Left lung (tissue), 10 donors: ENCODE results near the gene DENND2D. TPM values are rescaled to one million over a fixed set of nuclear protein-coding genes. Genes with fewer than 3 reads are reported as not detected.
A peak's percentile ranks its signal among the peaks of the same experiment; 100 is the strongest.

ENCODE experiments used
- ATAC-seq: fragments of 200-7000 bp; cut with Tn5 transposase; one replicate; pipeline ENCODE4 v1.9.1; 2020; ENCODE audit warnings: moderate library complexity
- DNase-seq, 4 donors: peaks; one replicate each; pipeline ENCODE4 v3.0.0-alpha.2; 2013 to 2020
- H3K27ac ChIP-seq, 2 donors: fragments of 200-600 bp; sonication (generic) in 1 of 2; one replicate each; pipeline versions ENCODE4 v1.5.0 to v1.8.0; 2020 to 2021
- H3K27me3 ChIP-seq, 2 donors: fragments of 200-600 bp; sonication (generic) in 1 of 2; one replicate each; pipeline versions ENCODE4 v1.5.0 to v1.8.0; 2020 to 2021
- H3K36me3 ChIP-seq, 2 donors: fragments of 200-600 bp; sonication (generic) in 1 of 2; one replicate each; pipeline versions ENCODE4 v1.5.0 to v1.8.0; 2020 to 2021
- H3K4me1 ChIP-seq, 2 donors: fragments of 200-600 bp; one replicate each; pipeline ENCODE4 v1.8.0; 2021
- H3K4me3 ChIP-seq, 2 donors: fragments of 200-600 bp; sonication (generic) in 1 of 2; one replicate each; pipeline versions ENCODE4 v1.5.0 to v1.8.0; 2020 to 2021; ENCODE audit warnings: mild to moderate bottlenecking in 1 of 2
- H3K9me3 ChIP-seq, 2 donors: fragments of 200-600 bp; sonication (generic) in 1 of 2; one replicate each; pipeline versions ENCODE4 v1.5.0 to v1.8.0; 2020 to 2021
- intact Hi-C, 2 donors: fragments of 100-400 bp; cut with DNase I; formaldehyde crosslinking; loops; one replicate each; pipeline versions ENCODE4 v1.11.2 to v1.14.2; 2022
- polyA plus RNA-seq, 6 donors: library from polyadenylated mRNA; unstranded; fragments of 120-200 nt; gene quantifications; one replicate each; pipeline ENCODE4 v1.2.1, GENCODE V29; 2013; ENCODE audit not compliant: insufficient read length in 6 of 6
- total RNA-seq, 2 donors: library from RNA; stranded (reverse); fragmentation: NEBNext Ultra II Directional; extraction: Animal tissue kit (Norgen Biotek cat#: 25700); gene quantifications; one replicate each; pipeline ENCODE4 v1.2.1, GENCODE V29; 2021
- TF ChIP-seq, protein P1 (sequence below), 2 donors: fragments of 200-600 bp; sonication (generic) in 1 of 2; IDR thresholded peaks; one replicate each; pipeline versions ENCODE4 v1.5.0 to v1.8.0; 2021; ENCODE audit warnings: antibody characterized with exemption in 2 of 2
- donor health status: DM: no; HTN: yes; CAD: no.
- donor health status: DM: no; HTN: no; CAD: no.

Gene DENND2D
- total and polyA plus RNA-seq, 8 donors = 19.5 to 78.8 (median 25.5) TPM

DNA sequence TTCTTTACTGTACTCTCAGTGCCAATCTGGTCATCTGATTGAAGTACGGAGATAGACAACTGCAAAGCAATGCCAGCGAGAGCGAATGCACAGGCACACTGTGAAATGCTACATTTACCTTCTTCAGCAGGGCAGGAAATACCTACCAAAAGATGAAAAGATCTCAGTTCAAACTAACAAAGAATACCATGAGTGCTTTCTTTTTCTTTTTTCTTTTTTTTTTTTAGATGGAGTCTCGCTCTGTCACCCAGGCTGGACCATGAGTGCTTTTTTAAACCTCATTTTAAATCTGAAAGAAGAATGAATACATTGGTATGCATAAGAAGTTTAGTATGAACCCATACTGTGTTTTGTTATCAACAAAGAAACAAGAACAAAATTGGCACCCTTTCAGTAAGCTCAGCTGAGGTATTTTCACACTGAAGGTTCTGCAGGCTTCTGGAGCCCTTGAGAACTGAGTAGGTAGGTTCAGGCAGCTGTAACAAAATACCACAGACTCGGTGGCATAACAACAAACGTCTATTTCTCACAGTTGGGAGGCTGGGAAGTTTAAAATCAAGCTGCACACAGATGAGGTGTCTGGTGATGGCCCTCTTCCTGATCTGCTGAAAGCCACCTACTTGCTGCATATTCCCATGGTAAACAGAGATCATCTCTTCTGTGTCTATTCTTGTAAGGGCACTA, 25.4 kb upstream of the DENND2D start:
- no peak for DNase-seq
- ATAC-seq = no peak
- Histone ChIP-seq H3K27me3 (no peaks in the 10 kb centered on the region), H3K9me3 (no peaks in the 10 kb centered on the region), H3K4me1 (peaks cover 12 to 57% of the 10 kb centered on the region in 2 donors), H3K27ac (peak overlapping the region in 1 of 2 donors; percentile 6), H3K36me3 (no peaks in the 10 kb centered on the region), H3K4me3 (no peak overlapping the region)
- intact Hi-C loops = loop anchor here in 1 of 2 donors (10.0 kb wide), 1 partner anchor 179 kb away; no protein-coding TSS in a partner anchor
- TF ChIP-seq, protein P1, sequence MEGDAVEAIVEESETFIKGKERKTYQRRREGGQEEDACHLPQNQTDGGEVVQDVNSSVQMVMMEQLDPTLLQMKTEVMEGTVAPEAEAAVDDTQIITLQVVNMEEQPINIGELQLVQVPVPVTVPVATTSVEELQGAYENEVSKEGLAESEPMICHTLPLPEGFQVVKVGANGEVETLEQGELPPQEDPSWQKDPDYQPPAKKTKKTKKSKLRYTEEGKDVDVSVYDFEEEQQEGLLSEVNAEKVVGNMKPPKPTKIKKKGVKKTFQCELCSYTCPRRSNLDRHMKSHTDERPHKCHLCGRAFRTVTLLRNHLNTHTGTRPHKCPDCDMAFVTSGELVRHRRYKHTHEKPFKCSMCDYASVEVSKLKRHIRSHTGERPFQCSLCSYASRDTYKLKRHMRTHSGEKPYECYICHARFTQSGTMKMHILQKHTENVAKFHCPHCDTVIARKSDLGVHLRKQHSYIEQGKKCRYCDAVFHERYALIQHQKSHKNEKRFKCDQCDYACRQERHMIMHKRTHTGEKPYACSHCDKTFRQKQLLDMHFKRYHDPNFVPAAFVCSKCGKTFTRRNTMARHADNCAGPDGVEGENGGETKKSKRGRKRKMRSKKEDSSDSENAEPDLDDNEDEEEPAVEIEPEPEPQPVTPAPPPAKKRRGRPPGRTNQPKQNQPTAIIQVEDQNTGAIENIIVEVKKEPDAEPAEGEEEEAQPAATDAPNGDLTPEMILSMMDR (IDR thresholded peaks at IDR 0.05) = no peak

DNA sequence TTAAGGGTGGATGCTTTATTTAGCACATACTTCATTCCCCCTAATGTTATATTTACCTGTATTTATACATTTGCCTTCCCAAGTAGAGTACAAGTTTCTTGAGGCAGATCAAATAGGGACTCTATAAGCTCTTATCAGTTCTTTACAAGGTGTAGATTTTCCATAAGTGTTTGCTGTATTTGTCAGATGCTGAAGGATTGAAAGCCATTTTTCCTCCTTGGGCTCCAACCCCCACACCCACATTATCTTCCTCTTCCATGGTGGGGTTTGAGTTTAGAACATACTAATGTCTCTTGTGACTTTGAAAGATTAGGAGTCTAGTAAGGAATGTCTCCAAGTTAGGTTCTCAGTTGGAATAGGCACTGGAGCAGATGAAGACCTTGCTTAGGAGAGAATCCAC, 24.6 kb upstream of the DENND2D start:
- Histone ChIP-seq H3K4me3 (no peak overlapping the region), H3K4me1 (peaks cover 12 to 64% of the 10 kb centered on the region in 2 donors), H3K27me3 (no peaks in the 10 kb centered on the region), H3K27ac (peak overlapping the region in 1 of 2 donors; percentile 6), H3K9me3 (no peaks in the 10 kb centered on the region), H3K36me3 (no peaks in the 10 kb centered on the region)
- intact Hi-C loops = loop anchor here in 1 of 2 donors (10.0 kb wide), 1 partner anchor 180 kb away; no protein-coding TSS in a partner anchor
- DNase-seq (no peak), ATAC-seq (no peak)
- TF ChIP-seq, protein P1 (IDR thresholded peaks at IDR 0.05) = no peak

DNA sequence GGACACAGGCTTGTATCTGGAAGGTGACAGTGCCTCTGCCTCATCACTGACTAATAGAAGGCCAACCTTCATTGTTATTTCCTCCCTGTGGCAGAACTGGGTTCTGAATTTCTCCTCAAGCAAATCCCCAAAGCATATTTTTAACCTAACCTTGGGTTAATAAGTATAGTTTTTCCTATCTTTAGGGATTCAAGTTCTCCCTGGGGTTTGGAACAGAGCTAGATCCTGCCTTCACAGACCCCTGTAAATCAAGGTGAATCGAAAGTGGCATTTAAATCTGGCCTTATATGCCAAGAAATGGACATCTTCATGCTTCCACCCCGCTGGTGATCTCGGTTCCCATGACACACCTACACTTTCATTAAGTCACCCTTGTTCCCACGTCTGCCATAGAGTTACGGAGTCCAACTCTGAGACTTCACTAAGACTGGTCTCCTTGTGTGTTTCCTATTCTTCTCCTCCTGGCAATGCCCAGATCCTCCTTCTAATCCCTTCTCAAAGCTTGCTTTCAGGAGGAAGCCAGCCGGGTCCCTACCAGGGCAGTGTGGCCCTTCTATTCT, 22.8 kb upstream of the DENND2D start:
- H3K27me3 ChIP-seq = no peaks in the 10 kb centered on the region
- TF ChIP-seq, protein P1 (IDR thresholded peaks at IDR 0.05) = peak in 1 of 2 donors; percentile 28
- peak overlapping the region in 1 of 2 donors; percentile 74 for H3K27ac ChIP-seq
- ATAC-seq = no peak
- no peak for DNase-seq
- H3K4me3 ChIP-seq = no peak overlapping the region
- intact Hi-C loops = loop anchor here in 1 of 2 donors (10.0 kb wide), 1 partner anchor 182 kb away; no protein-coding TSS in a partner anchor
- no peaks in the 10 kb centered on the region for H3K36me3 ChIP-seq
- H3K9me3 ChIP-seq = no peaks in the 10 kb centered on the region
- peaks cover 7 to 65% of the 10 kb centered on the region in 2 donors for H3K4me1 ChIP-seq

DNA sequence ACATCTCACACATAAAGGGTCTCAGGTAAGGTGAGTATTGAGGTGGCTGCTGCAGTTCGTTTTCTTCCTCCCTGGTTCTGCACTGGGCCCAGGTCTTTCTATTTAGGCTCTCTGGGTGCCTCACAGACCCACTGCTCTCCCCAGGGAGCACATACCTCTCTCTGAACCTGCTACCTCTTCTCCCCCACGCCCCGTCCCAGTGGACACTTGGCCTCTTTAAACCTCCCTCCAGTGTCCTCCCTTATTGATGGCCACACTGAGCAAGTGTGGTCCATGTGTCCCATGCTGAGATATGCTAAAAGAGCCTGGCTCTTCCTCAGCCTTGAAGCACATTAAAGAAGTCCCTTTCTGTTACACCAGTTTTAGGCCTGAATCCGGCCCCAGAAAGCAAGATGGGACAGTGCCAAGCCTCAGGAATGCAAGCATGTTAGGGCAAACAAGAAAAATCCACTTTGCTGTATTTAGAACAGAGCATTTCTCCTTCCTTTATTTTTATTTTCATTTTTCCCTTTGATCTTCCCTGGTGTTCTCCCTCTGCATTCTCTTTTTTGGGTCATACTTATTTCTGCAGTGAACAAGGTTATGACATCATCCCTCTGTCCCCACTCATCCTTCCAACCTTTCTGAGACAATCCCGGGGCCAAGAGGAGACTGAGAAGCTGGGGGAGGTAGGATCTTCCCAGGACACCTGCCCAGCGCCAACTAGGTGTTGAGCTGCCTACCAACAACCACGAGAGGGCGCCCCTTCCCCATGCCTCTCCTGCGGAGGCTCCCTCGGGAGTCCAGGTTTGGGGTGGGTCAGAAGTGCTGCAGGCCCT, 22.1 kb upstream of the DENND2D start:
- no peaks in the 10 kb centered on the region for H3K27me3 ChIP-seq
- H3K4me1 ChIP-seq = peaks cover 7 to 62% of the 10 kb centered on the region in 2 donors
- H3K9me3 ChIP-seq = no peaks in the 10 kb centered on the region
- H3K4me3 ChIP-seq = no peak overlapping the region
- TF ChIP-seq, protein P1 (IDR thresholded peaks at IDR 0.05) = peak; percentile 87 to 94
- H3K36me3 ChIP-seq = no peaks in the 10 kb centered on the region
- ATAC-seq (peak; percentile 96), DNase-seq (peak in 3 of 4 donors; percentile 49 to 95 (median 81))
- peak overlapping the region in 1 of 2 donors; percentile 74 for H3K27ac ChIP-seq
- intact Hi-C loops = loop anchor here in 1 of 2 donors (10.0 kb wide), 1 partner anchor 182 kb away; no protein-coding TSS in a partner anchor
